ENCODE measurements around the gene ADGRF5. TPM values are rescaled to one million over a fixed set of nuclear protein-coding genes. Genes with fewer than 3 reads are reported as not detected.

The ADGRF5 gene
- total and polyA plus RNA-seq, 11 donors, result 24.5 to 89.6 (median 46.8) TPM

GRCh38 chr6:46932526-46933319 lies 11.0 kb upstream of the ADGRF5 start:
- peak in 2 of 4 donors; percentile 13 to 55 for ATAC-seq
- WGBS, 4 donors, result 51 to 58% (median 54%) methylated on average over 10 of the region's 10 CpGs

GRCh38 chr6:46931416-46931815 lies 9.7 kb upstream of the ADGRF5 start:
- Histone ChIP-seq H3K9me3 (no peaks in the 10 kb centered on the region), H3K4me1 (peaks cover 0 to 43% (median 14%) of the 10 kb centered on the region in 12 donors), H3K27me3 (no peaks in the 10 kb centered on the region), H3K36me3 (no peaks in the 10 kb centered on the region), H3K4me3 (no peak overlapping the region), H3K27ac (peak overlapping the region in 4 of 12 donors; percentile 12 to 77 (median 47))
- TF ChIP-seq CTCF (IDR thresholded peaks at IDR 0.05), result no peak
- TF ChIP-seq POLR2A (IDR thresholded peaks at IDR 0.05), result no peak
- 90 to 95% (median 92%) methylated on average over 2 of the region's 2 CpGs for WGBS, 4 donors
- intact Hi-C loops (cut with DNase I), result loop anchor here in 2 of 10 donors (10.0 kb wide), 1 partner anchor 53 kb away; no protein-coding TSS in a partner anchor
- ATAC-seq (no peak), DNase-seq (no peak)

More at GRCh38 chr6:46932526-46933319, 11.0 kb upstream of the ADGRF5 start:
- no peak overlapping the region for H3K4me3 ChIP-seq
- H3K36me3 ChIP-seq, result no peaks in the 10 kb centered on the region
- no peak for TF ChIP-seq CTCF (IDR thresholded peaks at IDR 0.05)
- no peak for TF ChIP-seq POLR2A (IDR thresholded peaks at IDR 0.05)
- no peaks in the 10 kb centered on the region for H3K27me3 ChIP-seq
- H3K27ac ChIP-seq, result peak overlapping the region in 11 of 12 donors; percentile 21 to 83 (median 55)
- peaks cover 0 to 45% (median 13%) of the 10 kb centered on the region in 12 donors for H3K4me1 ChIP-seq
- intact Hi-C loops (cut with DNase I), result loop anchor here in 2 of 10 donors (10.0 kb wide), 1 partner anchor 52 kb away; no protein-coding TSS in a partner anchor
- DNase-seq, result no peak
- no peaks in the 10 kb centered on the region for H3K9me3 ChIP-seq

- Histone ChIP-seq H3K4me3 (no peak overlapping the region), H3K36me3 (no peaks in the 10 kb centered on the region), H3K27ac (no peak overlapping the region), H3K9me3 (no peaks in the 10 kb centered on the region), H3K4me1 (peaks cover 4 to 39% (median 16%) of the 10 kb centered on the region in 12 donors), H3K27me3 (no peaks in the 10 kb centered on the region)
- 61 to 64% (median 62%) methylated on average over 2 of the region's 2 CpGs for WGBS, 4 donors
- intact Hi-C loops (cut with DNase I), result loop anchor here in 2 of 10 donors (10.0 kb wide), 1 partner anchor 54 kb away; no protein-coding TSS in a partner anchor
- DNase-seq (no peak), ATAC-seq (no peak)
- TF ChIP-seq POLR2A (IDR thresholded peaks at IDR 0.05), result no peak
- no peak for TF ChIP-seq CTCF (IDR thresholded peaks at IDR 0.05)
Observed at GRCh38 chr6:46930331-46930730, 8.6 kb upstream of the ADGRF5 start.

- H3K27me3 ChIP-seq, result no peaks in the 10 kb centered on the region
- H3K9me3 ChIP-seq, result no peaks in the 10 kb centered on the region
- ATAC-seq (no peak), DNase-seq (no peak)
- no peaks in the 10 kb centered on the region for H3K36me3 ChIP-seq
- H3K4me3 ChIP-seq, result no peak overlapping the region
- no peak overlapping the region for H3K27ac ChIP-seq
- intact Hi-C loops (cut with DNase I), result no loop called here
- peaks cover 0 to 34% (median 12%) of the 10 kb centered on the region in 12 donors for H3K4me1 ChIP-seq
- 85 to 93% (median 92%) methylated on average over 5 of the region's 5 CpGs for WGBS, 4 donors
- TF ChIP-seq POLR2A (IDR thresholded peaks at IDR 0.05) (no peak), CTCF (IDR thresholded peaks at IDR 0.05) (no peak)
Observed at GRCh38 chr6:46927066-46927465, 5.3 kb upstream of the ADGRF5 start.

Data from heart left ventricle (tissue), 16 donors.